Measurements from ENCODE around the gene ASXL1.

ASXL1 gene

DNA sequence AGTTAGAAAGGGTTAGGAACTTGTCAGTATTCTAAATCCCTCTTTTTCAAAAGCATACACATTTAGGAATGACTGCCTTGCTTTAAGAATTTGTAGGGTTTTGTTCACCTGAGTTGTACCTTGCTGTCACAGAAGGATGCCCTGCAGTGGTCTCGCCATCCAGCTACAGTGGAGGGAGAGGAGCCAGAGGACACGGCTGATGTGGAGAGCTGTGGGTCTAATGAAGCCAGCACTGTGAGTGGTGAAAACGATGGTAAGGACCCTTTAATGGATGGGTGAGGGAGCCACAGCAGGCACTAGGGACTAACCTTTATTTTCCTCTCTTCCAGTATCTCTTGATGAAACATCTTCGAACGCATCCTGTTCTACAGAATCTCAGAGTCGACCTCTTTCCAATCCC, 69.9 kb downstream of the ASXL1 start:
- H3K4me3 ChIP-seq (ENCODE audit: low read depth, low read length) = no peak overlapping the region
- TF ChIP-seq, protein P1, sequence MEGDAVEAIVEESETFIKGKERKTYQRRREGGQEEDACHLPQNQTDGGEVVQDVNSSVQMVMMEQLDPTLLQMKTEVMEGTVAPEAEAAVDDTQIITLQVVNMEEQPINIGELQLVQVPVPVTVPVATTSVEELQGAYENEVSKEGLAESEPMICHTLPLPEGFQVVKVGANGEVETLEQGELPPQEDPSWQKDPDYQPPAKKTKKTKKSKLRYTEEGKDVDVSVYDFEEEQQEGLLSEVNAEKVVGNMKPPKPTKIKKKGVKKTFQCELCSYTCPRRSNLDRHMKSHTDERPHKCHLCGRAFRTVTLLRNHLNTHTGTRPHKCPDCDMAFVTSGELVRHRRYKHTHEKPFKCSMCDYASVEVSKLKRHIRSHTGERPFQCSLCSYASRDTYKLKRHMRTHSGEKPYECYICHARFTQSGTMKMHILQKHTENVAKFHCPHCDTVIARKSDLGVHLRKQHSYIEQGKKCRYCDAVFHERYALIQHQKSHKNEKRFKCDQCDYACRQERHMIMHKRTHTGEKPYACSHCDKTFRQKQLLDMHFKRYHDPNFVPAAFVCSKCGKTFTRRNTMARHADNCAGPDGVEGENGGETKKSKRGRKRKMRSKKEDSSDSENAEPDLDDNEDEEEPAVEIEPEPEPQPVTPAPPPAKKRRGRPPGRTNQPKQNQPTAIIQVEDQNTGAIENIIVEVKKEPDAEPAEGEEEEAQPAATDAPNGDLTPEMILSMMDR (IDR thresholded peaks at IDR 0.05; ENCODE audit: low read depth, low read length, missing control alignments) = no peak
- no peak for DNase-seq (ENCODE audit: low read depth)

DNA sequence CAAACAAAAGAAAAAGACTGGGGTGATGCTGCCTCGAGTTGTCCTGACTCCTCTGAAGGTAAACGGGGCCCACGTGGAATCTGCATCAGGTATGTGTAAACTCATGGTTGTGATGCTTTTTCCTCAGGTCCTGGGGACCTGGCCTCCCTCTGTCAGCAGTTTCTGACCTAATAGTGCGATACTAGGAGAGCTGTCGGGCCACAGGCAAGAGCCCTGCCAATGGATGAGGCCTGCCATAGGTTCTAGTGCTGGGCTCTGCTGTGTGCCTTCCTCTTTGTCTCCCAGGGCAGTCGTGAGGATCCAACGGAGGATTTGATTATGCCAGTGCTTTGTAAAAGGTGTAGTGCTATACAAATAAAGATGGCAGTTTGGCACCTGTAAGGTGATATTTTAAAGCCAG, 71.2 kb downstream of the ASXL1 start:
- no peak for DNase-seq (ENCODE audit: low read depth)
- TF ChIP-seq, protein P1 (IDR thresholded peaks at IDR 0.05; ENCODE audit: low read depth, low read length, missing control alignments) = no peak
- no peak overlapping the region for H3K4me3 ChIP-seq (ENCODE audit: low read depth, low read length)

DNA sequence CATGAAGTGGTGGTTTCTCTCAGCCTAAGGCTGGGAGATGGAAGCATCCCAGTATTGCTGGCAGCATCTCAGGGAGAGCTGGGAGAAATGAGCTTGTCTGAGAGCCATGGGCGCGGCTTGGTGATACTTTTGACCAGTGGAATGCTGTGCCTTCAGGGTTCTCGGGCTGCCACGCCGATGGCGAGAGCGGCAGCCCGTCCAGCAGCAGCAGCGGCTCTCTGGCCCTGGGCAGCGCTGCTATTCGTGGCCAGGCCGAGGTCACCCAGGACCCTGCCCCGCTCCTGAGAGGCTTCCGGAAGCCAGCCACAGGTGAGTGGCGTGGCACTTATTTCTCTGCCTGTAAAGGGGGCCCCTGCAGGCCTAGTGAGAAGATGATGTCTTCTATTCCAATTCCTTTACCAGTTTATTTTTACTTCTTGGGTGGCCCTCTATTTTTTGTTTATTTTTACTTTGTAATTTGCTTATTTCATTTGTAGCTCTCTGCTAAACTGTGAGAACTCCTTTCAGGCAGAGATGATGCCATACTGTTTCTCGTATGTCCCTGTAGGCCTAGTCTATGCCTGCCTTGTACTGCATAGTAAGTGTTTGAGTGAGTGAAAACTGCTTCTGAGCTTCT, 71.7 kb downstream of the ASXL1 start:
- H3K4me3 ChIP-seq (ENCODE audit: low read depth, low read length) = no peak overlapping the region
- no peak for DNase-seq (ENCODE audit: low read depth)
- TF ChIP-seq, protein P1 (IDR thresholded peaks at IDR 0.05; ENCODE audit: low read depth, low read length, missing control alignments) = no peak

DNA sequence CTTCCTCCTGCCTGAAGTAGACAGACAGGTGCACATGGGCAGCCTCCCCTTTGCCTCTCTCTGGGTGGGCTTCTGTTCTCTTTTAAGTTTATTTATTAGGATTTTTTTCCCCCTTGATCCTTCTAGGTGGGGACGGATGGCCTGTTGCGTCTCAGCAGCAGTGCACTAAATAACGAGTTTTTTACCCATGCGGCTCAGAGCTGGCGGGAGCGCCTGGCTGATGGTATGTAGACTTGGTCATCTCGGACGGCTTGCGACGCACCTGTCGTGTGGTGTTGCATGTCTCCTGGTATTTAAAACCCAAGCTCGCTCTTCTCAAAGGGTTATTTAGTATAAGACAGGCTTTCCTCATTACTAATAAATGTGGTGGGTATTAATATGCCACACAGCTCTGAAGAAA, 73.3 kb downstream of the ASXL1 start:
- H3K4me3 ChIP-seq (ENCODE audit: low read depth, low read length) = no peak overlapping the region
- DNase-seq (ENCODE audit: low read depth) = no peak
- TF ChIP-seq, protein P1 (IDR thresholded peaks at IDR 0.05; ENCODE audit: low read depth, low read length, missing control alignments) = no peak

- H3K4me3 ChIP-seq (ENCODE audit: low read depth, low read length) = no peak overlapping the region
- TF ChIP-seq, protein P1 (IDR thresholded peaks at IDR 0.05; ENCODE audit: low read depth, low read length, missing control alignments) = no peak
- no peak for DNase-seq (ENCODE audit: low read depth)
These were observed 74.1 kb downstream of the ASXL1 start for GRCh38 chr20:32432277-32432676.

- H3K4me3 ChIP-seq (ENCODE audit: low read depth, low read length) = no peak overlapping the region
- TF ChIP-seq, protein P1 (IDR thresholded peaks at IDR 0.05; ENCODE audit: low read depth, low read length, missing control alignments) = no peak
- DNase-seq (ENCODE audit: low read depth) = no peak
These were observed 75.3 kb downstream of the ASXL1 start for GRCh38 chr20:32433311-32434021.

- TF ChIP-seq, protein P1 (IDR thresholded peaks at IDR 0.05; ENCODE audit: low read depth, low read length, missing control alignments) = no peak
- DNase-seq (ENCODE audit: low read depth) = no peak
- no peak overlapping the region for H3K4me3 ChIP-seq (ENCODE audit: low read depth, low read length)
These were observed 76.3 kb downstream of the ASXL1 start for GRCh38 chr20:32434434-32434833.
